ENCODE results near the gene CYP1A1.

The CYP1A1 gene

DNA sequence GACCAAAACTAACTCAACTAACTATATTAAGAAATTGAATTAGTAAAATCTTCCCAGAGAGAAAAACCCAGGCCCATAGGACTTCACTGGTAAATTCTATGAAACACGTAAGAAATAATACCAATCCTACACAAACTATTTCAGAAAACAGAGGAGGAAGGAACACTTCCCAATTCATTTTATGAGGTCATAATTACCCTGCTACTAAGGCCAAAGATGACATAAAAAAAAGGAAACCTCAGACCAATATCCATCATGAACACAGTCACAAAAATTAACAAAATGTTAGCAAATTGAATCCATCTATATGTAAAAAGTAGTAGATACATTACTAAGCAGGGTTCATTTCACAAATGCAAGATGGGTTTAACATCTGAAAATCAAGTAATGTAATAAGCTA, 33.0 kb downstream of the CYP1A1 start:
- DNase-seq (ENCODE audit: low spot score): no peak

DNA sequence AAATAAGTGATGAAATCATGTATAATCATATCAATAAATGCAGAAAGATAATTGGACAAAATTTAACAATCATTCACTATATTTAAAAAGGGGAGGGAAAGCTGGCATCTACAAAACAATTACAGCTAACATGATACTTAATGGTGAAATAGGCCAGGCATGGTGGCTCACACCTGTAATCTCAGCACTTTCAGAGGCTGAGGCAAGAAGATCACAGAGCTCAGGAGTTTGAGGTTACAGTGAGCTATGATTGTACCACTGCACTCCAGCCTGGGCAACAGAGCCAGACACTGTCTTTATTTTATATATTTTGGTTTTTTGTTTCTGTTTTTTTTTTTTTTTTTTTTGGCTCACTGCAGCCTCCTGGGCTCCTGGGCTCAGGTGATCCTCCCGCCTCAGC, 41.6 kb downstream of the CYP1A1 start:
- DNase-seq (ENCODE audit: low spot score): no peak

DNA sequence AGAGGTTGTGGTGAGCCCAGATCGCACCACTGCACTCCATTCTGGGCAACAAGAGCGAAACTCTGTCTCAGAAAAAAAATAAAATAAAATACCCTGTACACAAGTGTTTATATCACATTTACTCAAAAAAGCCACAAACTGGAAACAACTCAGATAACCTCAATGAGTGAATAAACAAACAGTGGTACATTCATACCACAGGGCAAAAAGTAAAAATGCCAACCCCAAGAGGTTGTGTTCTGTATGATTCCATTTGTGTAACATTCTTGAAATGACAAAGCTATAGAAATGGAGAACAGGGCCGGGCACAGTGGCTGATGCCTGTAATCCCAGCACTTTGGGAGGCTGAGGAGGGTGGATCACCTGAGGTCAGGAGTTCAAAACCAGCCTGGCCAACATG, 42.4 kb downstream of the CYP1A1 start:
- no peak for DNase-seq (ENCODE audit: low spot score)

DNA sequence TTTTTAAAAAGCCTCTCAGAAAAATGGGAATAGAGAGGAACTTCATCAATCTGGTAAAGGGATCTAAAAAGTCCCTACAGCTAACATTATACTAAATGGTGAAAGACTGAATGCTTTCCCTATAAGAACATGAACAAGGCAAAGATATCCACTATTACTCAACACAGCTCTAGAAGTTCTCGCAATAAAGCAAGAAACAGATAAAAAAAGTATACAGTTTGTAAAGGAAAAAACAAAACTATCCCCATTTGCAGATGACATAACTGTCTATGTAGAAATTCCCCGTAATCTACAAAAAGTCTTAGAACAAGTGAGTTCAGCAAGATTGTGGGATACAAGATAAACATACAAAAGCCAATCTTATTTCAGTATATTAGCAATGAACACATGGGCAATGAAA, 44.9 kb downstream of the CYP1A1 start:
- DNase-seq (ENCODE audit: low spot score): no peak

DNA sequence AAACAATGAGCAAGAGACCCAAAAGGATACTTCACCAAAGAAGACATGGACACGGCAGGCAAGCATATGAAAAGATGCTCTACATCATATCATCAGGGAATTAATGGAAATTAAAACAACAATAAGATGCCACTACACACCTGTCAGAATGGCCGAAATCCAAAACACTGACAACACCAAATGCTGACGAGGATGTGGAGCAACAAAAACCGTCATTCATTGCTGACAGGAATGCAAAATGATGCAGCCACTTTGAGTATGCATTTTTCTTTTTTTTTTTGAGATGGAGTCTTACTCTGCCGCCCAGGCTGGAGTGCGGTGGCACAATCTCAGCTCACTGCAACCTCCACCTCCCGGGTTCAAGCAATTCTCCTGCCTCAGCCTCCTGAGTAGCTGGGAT, 48.5 kb downstream of the CYP1A1 start:
- DNase-seq (ENCODE audit: low spot score): no peak

DNA sequence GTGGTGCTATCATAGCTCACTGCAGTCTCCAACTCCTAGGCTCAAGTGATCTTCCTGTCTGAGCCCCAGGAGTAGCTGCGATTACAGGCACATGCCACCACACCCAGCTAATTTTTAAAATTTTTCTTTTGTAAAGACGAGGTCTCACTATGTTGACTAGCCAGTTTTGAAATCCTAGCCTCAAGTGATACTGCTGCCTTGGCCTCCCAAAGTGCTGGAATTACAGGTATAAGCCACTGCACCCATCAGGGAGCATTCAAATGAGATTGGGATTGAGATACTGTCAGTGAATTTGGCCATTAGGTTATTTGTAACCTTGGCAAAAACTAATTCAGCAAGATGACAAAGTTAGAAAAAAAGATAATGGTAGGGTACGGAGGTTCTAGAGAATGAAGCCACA, 51.2 kb downstream of the CYP1A1 start:
- DNase-seq (ENCODE audit: low spot score): no peak

DNA sequence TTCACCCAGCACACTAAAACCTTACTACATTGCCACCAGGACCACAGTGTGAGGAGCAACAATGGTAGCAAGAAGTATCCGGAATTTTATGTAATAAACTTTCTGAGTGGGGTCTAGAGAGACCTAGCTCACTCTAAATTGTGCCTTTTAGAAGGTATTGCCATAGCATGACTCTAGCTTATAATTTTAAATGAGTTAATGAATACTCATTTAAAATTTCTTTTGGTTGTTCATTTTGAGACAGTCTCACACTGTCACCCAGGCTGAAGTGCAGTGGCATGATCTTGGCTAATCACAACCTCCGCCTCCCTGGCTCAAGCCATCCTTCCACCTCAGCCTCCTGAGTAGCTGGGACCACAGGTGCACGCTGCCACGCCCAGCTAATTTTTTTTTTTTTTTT, 55.7 kb downstream of the CYP1A1 start:
- no peak for DNase-seq (ENCODE audit: low spot score)
